Spleen (tissue), 7 donors: Measurements from ENCODE around the gene TMEM222.

Experiments
- POLR2A ChIP-seq, 3 donors: fragments of 450-650 bp; IDR thresholded peaks; one replicate each; pipeline ENCODE4 v1.5.1; 2017; ENCODE audit warnings: antibody characterized with exemption in 3 of 3, mild to moderate bottlenecking in 1 of 3
- POLR2AphosphoS5 ChIP-seq, 3 donors: sonication (generic); formaldehyde crosslinking; IDR thresholded peaks; one replicate each; pipeline ENCODE4 v1.5.1; 2017; ENCODE audit warnings: antibody characterized with exemption in 3 of 3
- TF ChIP-seq, protein P1 (sequence below), 11 experiments: fragments of 200-600 bp in 7 of 11; fragments of 450-650 bp in 4 of 11; sonication (generic) in 4 of 11; IDR thresholded peaks in 8 of 11; conservative IDR thresholded peaks in 3 of 11; 1 replicate in 7 of 11; 2 replicates in 4 of 11; pipeline versions ENCODE4 v1.4.0 to v1.8.0; 2016 to 2021; ENCODE audit warnings: antibody characterized with exemption in 11 of 11, inconsistent platforms in 4 of 11, mild to moderate bottlenecking in 1 of 11
- donor health status: DM: no; HTN: no; CAD: no; lungs with moderate emphysema.
- donor health status: DM: no; HTN: no; CAD: no.
- donor health status: DM: no; HTN: no; CAD: no.

DNA sequence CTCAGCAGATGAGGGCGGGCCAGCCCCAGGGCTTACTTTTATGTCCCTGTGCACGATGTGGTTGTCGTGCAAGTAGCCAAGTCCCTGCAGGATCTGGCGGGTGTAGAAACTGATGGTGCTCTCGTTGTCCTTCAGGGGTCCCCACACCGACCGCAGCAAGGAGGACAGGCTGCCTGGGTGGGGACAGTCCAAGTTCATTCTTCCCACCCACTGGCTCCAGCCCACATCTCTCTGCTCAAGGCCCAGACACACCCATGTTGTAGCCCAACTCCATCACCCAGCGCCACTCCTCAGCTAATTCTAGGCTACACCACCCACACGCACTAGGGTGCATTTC lies 37.8 kb downstream of the TMEM222 start:
- TF ChIP-seq POLR2A (IDR thresholded peaks at IDR 0.05), result no peak
- no peak for TF ChIP-seq POLR2AphosphoS5 (IDR thresholded peaks at IDR 0.05)
- TF ChIP-seq, protein P1, sequence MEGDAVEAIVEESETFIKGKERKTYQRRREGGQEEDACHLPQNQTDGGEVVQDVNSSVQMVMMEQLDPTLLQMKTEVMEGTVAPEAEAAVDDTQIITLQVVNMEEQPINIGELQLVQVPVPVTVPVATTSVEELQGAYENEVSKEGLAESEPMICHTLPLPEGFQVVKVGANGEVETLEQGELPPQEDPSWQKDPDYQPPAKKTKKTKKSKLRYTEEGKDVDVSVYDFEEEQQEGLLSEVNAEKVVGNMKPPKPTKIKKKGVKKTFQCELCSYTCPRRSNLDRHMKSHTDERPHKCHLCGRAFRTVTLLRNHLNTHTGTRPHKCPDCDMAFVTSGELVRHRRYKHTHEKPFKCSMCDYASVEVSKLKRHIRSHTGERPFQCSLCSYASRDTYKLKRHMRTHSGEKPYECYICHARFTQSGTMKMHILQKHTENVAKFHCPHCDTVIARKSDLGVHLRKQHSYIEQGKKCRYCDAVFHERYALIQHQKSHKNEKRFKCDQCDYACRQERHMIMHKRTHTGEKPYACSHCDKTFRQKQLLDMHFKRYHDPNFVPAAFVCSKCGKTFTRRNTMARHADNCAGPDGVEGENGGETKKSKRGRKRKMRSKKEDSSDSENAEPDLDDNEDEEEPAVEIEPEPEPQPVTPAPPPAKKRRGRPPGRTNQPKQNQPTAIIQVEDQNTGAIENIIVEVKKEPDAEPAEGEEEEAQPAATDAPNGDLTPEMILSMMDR (IDR thresholded peaks at IDR 0.05 in 8 of 11, conservative IDR thresholded peaks at IDR 0.05 in 3 of 11), result no peak
